Midbrain (tissue), 1 donor: ENCODE data around the gene CEP131.
A peak's percentile ranks its signal among the peaks of the same experiment; 100 is the strongest.

Experiments used
- DNase-seq: peaks from one replicate; lab custom pipeline; 2025; lab: John Stamatoyannopoulos, UW

CEP131 gene

DNA sequence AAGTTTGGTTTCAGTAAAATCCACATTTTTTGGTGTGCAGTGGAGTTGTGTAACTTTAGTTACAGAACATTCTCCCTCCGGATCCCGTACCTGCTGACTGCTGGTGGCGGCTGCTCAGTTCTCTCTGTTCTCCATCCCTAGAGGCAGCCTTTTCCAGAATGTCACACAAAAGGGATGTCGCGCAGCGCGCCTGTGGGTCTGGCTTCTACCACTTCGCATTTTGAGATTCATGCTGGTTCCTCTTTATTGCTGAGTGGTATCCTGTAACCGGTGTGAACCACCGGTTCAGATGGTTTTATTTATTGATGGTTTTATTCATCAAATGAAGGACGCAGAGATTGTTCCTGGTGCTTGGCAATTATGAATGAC is 981 bp upstream of the CEP131 start:
- DNase-seq: peak; percentile 18

DNA sequence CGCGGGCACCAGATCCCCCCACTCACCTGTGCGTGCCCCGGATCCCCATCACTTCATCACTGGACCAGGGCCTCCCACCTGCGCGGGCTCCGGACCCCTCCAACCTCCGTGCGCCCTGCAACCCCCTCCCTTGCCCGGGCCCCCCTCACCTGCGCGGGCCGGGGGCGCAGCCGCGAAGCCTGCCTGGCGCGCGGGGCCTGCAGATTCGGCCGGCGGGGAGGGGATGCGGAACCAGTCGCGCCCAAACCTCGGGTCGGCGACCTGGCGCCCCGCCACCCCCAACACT is 202 bp downstream of the CEP131 start:
- DNase-seq: no peak

DNA sequence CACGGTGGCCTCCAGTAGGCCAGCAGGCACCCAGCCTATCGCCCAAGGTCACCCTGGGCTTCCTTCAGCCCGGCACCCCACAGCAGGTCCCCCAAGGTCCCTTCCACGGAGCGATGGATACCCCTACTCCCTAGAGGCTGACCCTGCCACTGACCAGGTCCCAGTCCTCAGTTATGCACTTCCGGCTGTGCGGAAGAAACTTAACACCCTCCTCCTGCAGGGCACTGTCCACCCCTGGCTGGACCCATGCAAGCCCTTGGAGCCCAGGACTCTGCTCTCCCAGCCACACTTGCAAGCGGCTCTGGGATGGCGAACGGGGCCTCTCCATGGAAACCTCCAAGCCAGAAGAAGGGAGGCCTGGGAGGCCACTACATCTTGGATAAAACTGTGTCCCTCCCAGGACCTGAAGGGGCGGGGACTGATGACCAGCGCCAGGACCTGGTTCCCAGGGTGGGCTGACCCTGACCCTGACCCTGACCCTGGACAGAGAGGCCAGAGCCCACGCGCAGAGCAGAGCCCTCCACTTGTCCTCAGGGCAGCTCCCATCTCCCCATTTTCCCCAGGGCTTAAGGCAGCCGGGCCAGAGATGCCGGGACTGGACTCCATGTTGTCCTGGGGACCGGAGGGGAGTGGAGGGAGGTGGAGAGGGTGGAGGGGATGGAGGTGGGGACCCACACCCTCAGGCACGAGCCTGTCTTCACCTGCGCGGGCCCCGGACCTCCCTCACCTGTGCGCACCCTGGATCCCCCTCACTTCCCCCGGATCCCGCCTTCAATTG is 734 bp downstream of the CEP131 start:
- no peak for DNase-seq

DNA sequence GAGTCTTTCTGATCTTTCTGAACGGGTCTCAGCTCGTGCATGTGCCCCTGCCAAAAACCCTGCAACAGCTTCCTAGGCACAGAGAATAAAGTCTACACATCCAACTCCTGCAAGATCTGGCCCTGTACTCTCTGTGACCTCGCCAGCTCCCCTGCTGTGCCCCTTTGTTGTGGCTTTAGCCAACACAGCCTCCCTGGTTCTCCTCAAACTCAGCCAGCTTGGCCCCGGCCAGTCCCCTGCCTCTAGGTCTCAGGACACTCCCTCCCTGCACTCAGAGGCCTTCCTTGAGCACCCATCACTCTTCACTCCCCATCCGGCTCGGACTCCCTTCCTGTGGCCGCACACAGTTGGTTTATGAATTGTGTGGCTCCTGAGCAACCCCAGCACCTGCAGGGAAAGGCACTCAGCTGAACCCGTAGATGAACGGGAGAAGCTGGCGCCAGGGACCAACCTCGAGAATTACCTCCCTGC is 1.4 kb downstream of the CEP131 start:
- DNase-seq: no peak

DNA sequence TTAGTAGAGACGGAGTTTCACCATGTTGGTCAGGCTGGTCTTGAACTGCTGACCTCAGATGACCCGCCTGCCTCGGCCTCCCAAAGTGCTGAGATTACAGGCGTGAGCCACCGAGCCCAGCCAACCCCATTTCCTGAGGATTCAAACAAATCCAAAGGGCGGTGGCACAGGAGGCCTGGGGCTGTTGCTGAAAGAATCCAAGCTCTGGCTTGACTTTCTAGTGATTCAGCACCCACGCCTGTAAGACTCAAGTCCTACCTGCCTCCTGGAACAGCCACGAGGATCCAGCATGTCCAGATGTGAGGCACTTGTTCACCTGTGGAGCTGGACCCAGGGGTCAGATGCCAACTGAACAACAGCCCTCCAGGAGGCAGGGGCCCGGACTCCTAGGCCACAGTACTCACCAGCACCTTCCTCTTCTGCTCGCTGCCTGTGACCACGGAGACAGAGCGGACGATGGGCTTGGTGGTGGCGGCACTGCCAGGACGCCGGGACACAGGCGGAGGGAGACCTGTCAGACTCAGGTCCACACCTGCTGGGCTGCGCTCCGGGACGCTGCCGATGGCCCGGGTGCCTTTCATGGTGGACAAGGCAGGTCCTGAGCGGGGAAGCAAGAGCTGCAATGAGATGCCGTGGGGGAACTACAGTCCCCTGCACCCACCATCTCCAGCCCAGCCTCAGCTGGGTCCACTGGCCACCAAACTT is 3.1 kb downstream of the CEP131 start:
- DNase-seq: no peak

DNA sequence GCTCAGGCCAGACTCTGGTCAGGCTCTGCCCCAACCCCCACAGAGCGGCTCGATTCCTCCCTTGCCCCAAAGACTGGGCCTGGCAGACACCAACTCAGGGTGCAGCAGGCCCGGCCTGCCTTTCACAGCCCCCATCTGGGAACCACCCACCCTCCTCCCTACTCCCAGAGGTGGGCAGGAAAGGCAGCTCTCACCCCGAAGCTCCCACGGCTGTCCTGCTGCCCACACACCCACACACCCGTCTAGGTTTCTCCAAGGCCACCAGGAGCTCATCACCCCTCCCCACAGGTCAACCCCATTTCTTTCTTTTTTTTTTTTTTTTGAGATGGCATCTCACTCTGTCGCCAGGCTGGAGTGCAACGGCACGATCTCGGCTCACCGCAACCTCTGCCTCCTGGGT is 3.8 kb downstream of the CEP131 start:
- DNase-seq: no peak

DNA sequence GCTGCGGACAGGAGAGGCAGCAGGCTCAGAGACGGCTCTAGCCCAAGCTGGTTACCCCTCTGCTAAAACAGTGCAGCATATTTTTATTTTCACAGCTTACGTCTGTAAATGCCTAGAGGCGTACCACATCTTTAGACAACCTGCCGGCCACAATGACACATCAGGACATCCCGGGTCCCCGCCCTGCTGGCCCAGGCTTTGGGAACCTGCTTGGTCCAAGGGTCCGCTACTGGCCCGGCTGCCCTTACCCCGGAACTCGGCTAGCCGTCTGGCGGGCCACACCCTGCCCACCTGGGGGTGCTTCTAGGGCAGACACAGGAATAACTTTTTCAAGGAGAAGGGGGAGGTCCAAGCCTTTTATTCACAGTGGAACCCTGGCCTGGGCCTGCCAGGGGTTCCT is 4.3 kb downstream of the CEP131 start:
- no peak for DNase-seq

DNA sequence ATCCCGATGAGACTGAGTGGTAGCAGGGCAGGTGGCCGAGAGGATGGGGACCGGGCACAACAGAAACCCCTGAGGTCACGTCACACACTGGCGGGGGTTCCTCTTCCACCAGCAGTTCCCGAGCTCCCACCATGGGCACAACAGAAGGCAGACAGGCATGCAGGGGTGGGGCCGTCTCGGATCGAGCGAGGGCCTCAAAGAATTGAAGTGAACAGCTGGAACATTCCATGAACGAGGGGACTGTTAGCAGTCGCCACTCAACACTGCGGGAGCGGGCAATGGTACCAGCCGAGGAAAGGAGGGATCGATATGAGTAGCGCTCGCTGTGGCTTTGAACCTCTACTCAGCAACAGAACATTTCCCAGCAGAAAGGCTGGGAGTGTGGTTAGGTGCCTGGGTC is 5.3 kb downstream of the CEP131 start:
- DNase-seq: no peak

DNA sequence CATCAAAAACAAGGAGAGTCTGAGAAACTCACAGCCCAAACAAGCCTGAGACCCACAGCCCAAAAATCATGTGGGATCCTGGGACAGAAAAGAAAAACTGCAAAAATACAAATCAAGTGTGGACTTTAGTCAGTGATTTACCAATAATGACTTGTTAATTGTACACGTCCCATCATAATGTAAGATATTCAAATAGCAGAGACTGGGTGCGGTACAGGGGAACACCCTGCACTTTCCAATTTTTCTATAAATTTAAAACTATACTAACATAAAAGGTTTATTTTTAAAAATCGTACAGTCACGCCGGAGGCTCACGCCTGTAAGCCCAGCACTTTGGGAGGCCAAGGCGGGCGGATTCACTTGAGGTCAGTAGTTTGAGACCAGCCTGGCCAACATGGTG is 8.8 kb downstream of the CEP131 start:
- no peak for DNase-seq

DNA sequence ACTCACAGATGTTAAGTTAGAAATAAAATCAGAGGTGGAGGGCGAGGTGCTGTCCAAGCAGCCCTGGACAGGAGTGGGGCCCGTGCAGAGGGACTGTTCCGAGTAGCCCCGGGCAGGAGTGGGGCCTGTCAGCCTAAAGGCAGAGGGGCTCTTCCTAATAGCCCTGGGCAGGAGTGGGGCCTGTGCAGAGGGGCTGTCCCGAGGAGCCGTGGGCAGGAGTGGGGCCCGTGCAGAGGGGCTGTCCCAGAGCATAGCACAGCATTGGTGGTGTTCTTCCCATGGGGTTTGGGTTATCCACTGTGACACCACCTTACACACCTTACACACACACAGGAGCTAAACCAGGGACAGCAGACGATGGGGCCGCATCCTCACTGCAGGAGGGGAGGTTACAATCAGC is 10.4 kb downstream of the CEP131 start:
- DNase-seq: no peak

DNA sequence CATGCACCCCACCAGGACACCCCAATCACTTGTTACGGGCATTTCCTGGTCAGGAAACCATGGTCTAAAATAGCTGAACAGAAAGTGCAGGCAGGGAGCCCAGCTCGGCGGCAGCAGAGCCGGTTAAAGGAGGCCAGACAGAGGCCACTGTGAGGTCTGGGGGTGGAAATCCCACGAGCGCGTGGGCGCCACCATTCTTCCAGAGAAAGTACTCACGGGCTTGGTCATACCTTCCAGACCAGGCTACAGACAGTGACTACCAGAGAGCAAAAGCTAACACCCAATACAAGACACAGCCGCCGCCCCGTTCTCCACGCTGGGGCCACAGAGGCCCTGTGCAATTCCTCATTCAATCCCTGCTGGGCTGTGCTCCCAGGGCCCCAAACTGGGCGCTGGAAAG is 11.9 kb downstream of the CEP131 start:
- DNase-seq: no peak

DNA sequence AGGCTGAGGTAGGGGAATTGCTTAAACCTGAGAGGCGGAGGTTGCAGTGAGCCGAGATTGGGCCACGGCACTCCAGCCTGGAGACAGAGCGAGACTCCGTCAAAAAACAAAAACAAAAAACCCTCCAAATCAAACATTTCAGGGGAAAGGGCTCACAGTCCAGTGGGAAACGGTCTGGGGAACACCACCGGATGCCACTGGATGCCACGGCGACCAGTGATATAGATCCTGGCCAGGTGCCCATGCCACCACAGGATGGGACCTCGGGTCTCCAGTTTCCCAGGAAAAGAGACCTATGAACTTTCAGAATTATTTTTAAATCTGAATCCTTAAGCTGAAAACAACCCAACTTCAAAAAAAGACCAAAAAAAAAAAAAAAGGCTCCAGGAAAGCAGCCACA is 12.3 kb downstream of the CEP131 start:
- DNase-seq: no peak

DNA sequence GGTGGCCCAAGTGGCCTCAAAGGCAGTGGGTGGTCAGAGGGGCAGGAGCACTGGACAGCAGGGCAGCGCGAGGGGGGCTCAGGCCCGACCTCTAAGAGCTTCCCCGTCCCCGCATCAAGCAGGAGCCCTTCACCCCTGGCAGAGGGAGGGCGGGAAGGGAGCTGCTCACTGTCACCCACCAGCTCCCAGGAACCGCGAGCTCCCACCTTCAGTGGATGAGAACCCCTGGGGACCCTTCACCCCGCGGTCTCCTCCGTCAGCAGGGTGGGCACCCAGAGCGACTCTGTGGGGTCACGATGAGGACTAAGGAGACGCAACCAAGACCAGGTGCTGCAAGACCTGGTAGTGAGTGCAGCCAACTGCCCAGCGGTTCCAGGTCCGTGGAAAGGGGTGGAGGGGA is 13.6 kb downstream of the CEP131 start:
- DNase-seq: no peak

DNA sequence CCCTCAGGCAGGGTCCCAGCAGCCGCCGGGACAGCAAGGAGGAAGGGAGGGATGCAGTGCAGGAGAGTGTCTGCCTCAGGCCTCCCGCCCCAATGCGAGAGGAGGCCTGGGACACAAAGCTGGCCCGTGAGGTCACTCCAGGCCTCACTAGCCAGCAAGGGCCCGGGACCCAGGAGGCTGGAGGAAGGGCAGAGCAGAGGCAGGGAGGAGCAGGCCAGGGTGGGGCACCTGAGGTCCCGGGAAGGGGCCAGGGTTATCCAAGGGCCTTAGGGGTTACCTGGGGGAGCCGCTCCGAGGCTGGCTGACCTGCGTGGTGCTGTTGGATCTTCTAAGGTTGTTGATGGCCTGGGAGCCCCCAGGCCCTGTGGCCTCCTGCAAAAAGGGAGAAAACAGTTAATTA is 14.1 kb downstream of the CEP131 start:
- DNase-seq: no peak

DNA sequence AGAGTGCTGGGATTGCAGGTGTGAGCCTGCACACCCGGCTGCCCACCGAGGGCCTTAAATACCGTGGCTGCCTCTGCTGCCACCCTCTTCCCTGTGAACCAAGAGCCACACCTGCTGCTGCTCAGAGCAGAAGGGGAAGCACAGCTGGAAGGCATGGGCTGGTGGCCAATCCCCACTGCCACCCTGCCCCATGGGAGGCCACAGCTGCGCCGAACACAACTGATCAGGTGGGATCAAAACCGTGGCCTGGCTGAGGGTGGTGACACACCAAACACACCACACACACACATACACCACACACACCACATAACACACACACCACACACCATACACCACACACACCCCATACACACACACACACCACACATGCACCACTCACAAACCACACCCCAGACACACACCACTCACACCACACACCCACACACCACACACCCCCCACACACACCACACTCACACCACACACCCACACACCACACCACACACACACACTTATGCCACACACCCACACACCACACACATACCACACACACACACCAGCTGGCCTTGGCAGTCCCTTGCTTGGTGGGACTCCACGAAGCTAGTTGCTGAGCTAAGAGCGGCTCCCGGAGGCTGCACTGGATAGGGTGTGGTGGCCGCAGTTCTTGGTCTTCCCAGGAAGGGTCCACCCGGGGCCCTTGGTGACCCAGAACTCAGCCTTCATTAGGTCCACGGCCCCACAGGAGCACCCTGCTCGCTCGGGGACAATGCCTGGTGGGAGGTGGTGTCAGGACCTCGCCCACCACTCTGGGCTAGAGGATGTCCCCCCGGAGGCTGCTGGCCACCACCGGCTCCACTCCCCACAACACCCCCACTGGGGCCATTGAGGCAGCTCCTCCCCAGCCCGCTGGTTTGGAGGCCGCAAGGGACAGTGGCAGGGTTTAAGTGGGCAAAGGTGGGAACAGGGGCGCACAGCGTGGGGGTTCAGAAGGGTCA is 14.9 kb downstream of the CEP131 start:
- DNase-seq: no peak

DNA sequence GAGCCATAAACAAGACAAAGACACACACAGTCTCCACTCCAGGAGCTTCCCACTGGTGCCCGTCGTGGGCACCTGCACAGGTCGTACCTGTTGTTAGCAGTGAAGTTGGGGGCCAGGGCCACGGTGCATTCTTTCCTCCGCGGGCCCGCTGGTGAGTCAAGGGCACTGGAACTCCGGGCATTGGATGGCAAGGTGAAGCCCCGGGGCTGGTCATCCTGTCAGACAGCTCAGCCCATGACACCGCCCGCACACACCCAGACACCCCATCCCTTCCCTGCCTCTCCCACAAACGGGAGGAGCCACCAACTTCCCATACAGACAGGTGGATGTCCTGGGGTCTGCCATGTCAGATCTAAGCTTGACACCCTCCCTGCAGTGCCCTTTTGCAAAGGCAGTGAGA is 16.1 kb downstream of the CEP131 start:
- DNase-seq: no peak

DNA sequence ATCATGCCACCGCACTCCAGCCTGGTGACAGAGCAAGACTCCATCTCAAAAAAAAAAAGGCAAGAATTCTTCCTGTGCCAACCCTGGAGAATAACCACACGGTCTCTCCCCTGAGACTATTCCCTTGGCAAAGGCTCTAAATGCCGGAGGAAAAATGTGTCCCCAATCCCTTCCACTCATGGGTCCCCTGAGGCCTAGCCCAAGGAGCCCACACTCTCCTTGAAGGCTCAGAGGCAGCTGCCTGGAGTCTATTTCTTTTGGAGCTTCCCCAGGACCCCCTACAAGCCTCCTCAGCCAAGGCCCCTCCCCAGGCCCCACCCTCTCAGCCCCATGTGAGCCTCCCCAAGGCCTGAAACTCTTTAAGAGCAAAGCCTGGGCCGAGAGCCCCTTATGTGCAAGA is 16.6 kb downstream of the CEP131 start:
- no peak for DNase-seq

DNA sequence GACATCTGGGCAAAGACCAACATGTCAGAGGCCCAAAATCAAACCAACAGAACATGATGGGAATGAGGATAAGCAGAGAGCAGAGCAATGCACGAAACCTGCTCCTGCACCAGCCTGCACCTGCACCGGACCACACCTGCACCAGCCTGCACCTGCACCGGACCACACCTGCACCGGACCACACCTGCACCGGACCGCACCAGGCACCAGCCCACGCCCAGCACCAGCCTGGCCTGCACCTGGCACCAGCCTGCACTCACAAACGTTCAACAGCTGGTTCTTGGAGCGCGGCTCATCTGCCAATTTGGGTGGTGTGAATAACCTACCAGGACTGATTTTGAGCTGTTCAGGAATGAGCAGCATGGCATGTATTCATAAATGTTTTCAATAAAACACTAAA is 18.2 kb downstream of the CEP131 start:
- no peak for DNase-seq

DNA sequence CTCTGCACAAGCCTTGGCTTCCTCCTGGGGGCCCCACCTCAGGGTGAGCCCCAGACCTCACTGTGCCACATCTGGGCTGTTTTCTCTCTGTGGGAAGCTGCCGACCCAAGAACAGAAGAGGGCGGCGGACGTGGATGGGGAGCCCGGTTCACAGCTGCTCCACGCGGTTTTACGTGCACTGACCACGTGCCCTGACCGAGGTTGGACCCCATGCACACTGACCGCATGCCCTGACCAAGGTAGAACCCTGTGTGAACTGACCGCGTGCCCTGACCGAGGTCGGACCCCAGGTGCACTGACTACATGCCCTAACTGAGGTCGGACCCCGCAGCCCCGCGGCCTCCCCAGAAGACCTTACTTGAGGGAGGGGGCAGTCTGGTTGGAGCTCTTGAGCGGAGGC is 19.6 kb downstream of the CEP131 start:
- DNase-seq: no peak

DNA sequence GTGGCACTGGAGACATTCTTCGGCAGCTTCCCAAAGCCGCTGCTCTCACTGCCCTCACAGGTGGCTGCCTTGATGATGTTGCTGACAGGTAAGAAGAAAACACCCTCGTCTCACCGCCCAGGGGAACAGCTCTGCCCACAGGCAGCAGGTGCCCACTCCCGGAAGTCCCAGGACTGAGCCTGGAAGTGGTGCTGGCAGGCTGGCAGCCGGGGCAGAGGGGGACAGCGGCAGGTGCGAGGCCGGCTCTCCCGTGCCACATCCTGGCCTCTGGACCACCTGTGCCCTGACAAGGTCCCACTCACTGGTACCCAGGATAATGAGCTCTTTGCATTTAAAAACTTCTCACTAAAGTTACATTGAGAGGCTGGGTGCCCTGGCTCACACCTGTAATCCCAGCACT is 20.4 kb downstream of the CEP131 start:
- DNase-seq: no peak

DNA sequence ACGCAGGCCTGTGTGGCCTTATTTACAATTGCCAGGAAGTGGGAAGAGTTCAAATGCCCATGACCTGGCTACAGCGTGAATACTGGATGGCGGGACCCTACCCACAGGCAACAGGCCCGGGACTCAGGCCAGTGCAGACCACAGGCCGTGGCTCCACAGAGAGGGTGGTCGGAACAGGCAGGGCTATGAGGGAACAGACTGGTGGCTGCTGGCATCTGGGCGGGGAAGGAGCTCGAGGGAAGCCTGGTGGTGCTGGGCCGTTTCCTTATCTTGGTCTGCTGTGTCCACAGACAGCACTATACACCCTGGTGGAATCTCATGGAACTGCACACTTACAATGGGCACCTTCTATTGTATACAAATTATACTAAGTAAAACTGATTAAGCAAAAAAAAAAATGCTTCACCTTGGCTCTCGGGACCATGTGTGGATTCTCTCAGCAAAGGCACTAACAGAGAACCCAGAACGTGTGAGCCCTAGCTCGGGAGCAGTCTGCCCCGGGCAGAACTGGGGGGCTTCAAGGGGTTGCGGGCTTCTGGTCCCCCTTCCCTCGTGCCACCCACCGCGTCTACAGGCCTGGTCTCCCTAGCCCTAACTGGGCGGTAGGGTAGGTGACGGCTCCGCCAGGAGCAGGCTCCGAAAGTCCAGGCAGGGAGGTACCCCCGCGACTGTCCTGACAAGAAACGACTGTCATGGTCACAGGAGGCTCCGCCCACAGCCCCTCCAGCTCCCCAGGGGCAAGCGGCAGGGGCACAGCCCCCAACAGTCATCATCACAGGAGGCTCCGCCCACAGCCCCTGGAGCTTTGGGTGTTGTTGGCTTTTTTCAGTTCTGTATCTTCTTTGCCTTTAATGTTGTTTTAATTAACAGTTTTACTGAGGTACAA is 21.8 kb downstream of the CEP131 start:
- DNase-seq: peak; percentile 59

DNA sequence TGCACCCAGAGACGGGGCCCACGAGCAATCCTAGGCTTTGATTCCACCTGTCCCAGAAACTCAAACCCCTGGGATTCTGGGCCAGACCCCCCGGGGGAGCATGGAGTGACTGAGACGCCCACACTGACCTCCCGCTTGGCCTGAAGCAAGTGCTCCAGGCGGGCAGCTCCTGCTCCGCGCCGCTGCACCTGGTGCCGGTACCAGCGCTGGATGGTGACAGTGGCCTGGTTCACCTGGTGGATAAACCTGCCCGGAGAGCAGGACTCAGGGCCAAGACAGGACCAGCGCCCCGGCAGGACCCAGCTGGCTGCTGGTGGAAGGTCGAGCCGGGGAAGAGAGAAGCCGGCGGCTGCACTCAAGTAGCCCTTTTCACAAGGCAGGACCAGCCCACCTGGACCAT is 22.6 kb downstream of the CEP131 start:
- no peak for DNase-seq
